Measurements from ENCODE around the gene GUCA2B. TPM values are rescaled to one million over a fixed set of nuclear protein-coding genes. Genes with fewer than 3 reads are reported as not detected.

GUCA2B gene
- total RNA-seq, 1 donor from 2014 or later = not detected

GRCh38 chr1:42163536-42164503 is 10.6 kb downstream of the GUCA2B start:
- intact Hi-C loops (cut with micrococcal nuclease) = no loop called here
- Mint-ChIP-seq H3K4me1 (ENCODE audit: low read depth) (no peaks in the 10 kb centered on the region), H3K9me3 (peaks cover 30% of the 10 kb centered on the region), H3K36me3 (ENCODE audit: low read depth) (peaks cover 6% of the 10 kb centered on the region), H3K27ac (no peak overlapping the region), H3K27me3 (ENCODE audit: insufficient read depth) (peaks cover 9% of the 10 kb centered on the region), H3K4me3 (no peak overlapping the region)
- DNase-seq (ENCODE audit: low spot score) = no peak

GRCh38 chr1:42164551-42165420 is 11.6 kb downstream of the GUCA2B start, which contains the start of gene GUCA2A:
Gene GUCA2A, minus strand, starts transcription at chr1:42164745. Its CDS starts 33 bp downstream, at chr1:42164712.
- Mint-ChIP-seq H3K27ac (no peak within 1 kb of the TSS), H3K4me1 (ENCODE audit: low read depth) (no peaks in the 10 kb centered on the region), H3K27me3 (ENCODE audit: insufficient read depth) (peaks cover 2% of the 10 kb centered on the region), H3K4me3 (no peak within 1 kb of the TSS), H3K36me3 (ENCODE audit: low read depth) (peaks cover 6% of the 10 kb centered on the region), H3K9me3 (peaks cover 25% of the 10 kb centered on the region)
- DNase-seq (ENCODE audit: low spot score) = no peak
- intact Hi-C loops (cut with micrococcal nuclease) = no loop called here

DNA sequence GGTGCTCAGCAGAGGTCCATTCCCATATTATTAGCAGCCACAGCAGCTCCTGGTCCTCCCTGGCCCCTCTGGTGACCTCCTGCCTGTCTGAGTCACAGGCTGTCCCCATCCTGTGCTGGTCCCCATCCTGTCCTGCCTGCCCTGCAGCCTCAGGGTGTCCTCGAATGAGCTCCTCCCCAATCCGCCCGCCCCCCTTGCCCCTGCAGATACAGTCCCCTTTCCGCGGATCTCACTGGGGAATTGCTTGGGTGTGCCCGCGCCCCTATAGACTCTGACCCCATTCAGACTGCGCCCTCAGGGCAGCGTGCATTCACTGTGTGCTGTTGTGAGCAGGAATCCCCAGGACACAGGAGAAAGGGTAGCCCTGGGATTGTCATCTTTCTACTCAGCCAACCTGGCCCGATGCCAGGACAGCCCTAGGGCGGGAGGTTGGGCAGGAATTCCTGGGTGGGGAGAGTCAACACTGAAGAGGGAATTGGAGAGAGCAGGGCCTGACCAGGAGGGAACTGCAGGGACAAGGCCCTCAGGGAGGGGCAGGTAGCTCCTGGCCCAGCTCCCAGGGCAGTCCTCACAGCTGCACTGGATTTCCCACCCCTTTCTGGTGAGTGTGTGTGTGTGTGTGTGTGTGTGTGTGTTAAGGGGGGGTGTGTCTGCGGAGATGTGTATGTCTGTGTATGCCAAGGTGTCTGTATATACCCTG is 12.5 kb downstream of the GUCA2B start:
- no peak for DNase-seq (ENCODE audit: low spot score)
- Mint-ChIP-seq H3K4me3 (no peak overlapping the region), H3K9me3 (peaks cover 16% of the 10 kb centered on the region), H3K36me3 (ENCODE audit: low read depth) (peaks cover 5% of the 10 kb centered on the region), H3K27ac (no peak overlapping the region), H3K27me3 (ENCODE audit: insufficient read depth) (peaks cover 2% of the 10 kb centered on the region), H3K4me1 (ENCODE audit: low read depth) (no peaks in the 10 kb centered on the region)
- intact Hi-C loops (cut with micrococcal nuclease) = no loop called here

DNA sequence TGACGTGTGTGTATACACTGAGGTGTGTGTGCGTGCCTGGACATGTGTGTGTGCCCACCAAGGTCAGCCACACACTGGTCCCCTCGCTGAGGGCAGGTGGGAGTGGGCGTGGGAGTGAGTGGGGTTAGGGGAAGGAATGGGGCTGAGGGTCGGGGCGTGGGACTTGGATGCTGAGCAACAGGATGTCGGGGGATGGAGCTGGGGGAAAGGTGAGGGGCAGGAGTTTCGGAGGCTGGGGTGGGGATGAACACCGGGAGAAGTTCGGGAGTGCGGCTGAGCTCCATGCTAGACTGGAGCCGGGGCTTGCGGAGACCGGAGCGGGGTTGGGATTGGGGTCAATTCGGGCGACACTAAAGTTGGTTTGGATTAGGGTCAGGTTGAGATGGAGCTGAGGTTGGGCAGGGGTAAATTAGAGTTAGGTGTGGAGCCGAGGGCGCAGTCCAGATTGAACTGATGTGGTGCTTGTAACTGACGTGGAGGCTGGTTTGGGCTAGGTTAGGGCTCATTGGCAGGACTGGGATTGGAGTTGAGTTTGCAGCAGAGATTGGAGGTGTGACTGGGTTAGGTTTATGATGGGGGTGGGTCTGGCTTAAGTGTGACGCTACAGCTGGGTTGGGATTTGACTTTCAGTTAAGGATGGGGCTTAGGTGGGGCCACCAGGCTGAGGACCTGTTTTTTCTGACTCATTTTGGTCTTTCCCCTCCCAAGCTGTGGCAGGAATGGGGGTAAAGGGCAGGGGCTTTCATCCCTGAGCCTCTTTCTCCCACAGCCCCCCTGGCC is 14.6 kb downstream of the GUCA2B start:
- H3K4me1 Mint-ChIP-seq (ENCODE audit: low read depth) = no peaks in the 10 kb centered on the region
- intact Hi-C loops (cut with micrococcal nuclease) = no loop called here
- no peaks in the 10 kb centered on the region for H3K36me3 Mint-ChIP-seq (ENCODE audit: low read depth)
- no peak for DNase-seq (ENCODE audit: low spot score)
- H3K9me3 Mint-ChIP-seq = no peaks in the 10 kb centered on the region
- no peak overlapping the region for H3K4me3 Mint-ChIP-seq
- H3K27ac Mint-ChIP-seq = no peak overlapping the region
- H3K27me3 Mint-ChIP-seq (ENCODE audit: insufficient read depth) = no peaks in the 10 kb centered on the region

GRCh38 chr1:42168391-42168670 is 15.1 kb downstream of the GUCA2B start:
- intact Hi-C loops (cut with micrococcal nuclease) = no loop called here
- Mint-ChIP-seq H3K27ac (no peak overlapping the region), H3K9me3 (no peaks in the 10 kb centered on the region), H3K4me1 (ENCODE audit: low read depth) (no peaks in the 10 kb centered on the region), H3K36me3 (ENCODE audit: low read depth) (no peaks in the 10 kb centered on the region), H3K27me3 (ENCODE audit: insufficient read depth) (no peaks in the 10 kb centered on the region), H3K4me3 (no peak overlapping the region)
- no peak for DNase-seq (ENCODE audit: low spot score)

DNA sequence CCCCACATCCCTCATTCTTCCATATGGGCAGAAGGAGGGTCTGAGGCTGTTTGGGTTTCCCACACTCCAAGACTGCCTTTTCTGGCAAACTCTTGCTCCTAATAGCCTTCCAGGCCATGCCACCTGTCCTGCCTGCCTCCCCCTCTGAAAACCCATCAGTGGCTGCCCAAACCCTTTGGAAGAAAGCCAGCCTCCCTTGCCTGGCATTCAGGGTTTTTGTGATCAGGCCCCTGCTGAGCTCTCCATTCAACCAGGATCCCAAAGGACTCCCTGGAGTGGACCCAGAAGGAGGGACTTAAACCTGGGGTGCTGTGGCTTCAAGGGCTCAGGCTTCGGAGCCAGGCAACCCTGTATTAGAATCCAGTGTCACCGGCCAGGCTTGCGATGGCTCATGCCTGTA is 15.6 kb downstream of the GUCA2B start:
- intact Hi-C loops (cut with micrococcal nuclease) = no loop called here
- no peaks in the 10 kb centered on the region for H3K9me3 Mint-ChIP-seq
- no peaks in the 10 kb centered on the region for H3K27me3 Mint-ChIP-seq (ENCODE audit: insufficient read depth)
- no peak overlapping the region for H3K4me3 Mint-ChIP-seq
- no peaks in the 10 kb centered on the region for H3K4me1 Mint-ChIP-seq (ENCODE audit: low read depth)
- H3K36me3 Mint-ChIP-seq (ENCODE audit: low read depth) = no peaks in the 10 kb centered on the region
- DNase-seq (ENCODE audit: low spot score) = no peak
- peak overlapping the region; percentile 31 for H3K27ac Mint-ChIP-seq

DNA sequence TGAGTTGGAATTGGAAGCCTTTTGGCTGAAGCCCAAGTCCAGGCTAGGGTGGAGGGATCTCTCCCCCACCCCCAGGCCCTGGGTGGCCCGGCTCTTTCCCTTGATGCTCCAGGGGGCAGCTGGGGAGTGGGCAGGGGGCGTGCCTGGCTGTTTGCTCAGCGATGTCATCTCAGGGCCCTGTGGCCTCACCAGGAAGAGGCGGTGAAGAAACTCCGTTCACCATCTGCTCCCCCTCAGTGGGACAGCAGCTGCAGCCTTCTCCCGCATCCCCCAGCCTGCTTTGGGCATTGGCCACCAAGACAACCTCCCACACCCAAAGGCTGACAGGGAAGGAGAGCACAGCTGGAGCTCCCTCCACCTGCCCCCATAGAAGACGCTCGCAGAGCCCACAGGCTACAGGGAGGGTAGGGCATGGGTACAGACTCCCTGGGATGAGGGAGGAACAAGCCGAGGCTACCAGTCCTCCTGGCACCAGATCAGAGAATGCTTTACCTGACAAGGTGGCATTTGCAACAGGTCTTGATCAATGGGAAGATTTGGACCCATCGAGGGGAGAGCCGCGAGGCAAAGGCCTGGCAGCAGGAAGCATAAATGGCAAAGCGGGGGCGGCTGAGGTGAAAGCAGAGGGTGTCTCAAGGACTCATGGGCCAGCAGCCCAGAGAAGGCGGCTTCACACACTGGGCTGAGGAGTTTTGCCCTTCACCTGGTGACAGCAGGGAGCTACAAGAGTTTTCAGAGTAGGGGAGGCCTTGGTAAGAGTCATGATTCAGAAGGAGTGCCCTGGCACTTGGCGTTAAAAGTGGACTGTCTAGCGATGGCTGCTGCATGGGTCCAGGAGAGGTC is 17.8 kb downstream of the GUCA2B start:
- DNase-seq (ENCODE audit: low spot score) = no peak
- H3K27ac Mint-ChIP-seq = no peak overlapping the region
- no peaks in the 10 kb centered on the region for H3K36me3 Mint-ChIP-seq (ENCODE audit: low read depth)
- no peak overlapping the region for H3K4me3 Mint-ChIP-seq
- H3K9me3 Mint-ChIP-seq = no peaks in the 10 kb centered on the region
- intact Hi-C loops (cut with micrococcal nuclease) = loop anchor here (10.0 kb wide), 1 partner anchor 284 kb away; the partner anchor contains the start of genes PPCS and ZMYND12
- H3K27me3 Mint-ChIP-seq (ENCODE audit: insufficient read depth) = no peaks in the 10 kb centered on the region
- H3K4me1 Mint-ChIP-seq (ENCODE audit: low read depth) = no peaks in the 10 kb centered on the region

DNA sequence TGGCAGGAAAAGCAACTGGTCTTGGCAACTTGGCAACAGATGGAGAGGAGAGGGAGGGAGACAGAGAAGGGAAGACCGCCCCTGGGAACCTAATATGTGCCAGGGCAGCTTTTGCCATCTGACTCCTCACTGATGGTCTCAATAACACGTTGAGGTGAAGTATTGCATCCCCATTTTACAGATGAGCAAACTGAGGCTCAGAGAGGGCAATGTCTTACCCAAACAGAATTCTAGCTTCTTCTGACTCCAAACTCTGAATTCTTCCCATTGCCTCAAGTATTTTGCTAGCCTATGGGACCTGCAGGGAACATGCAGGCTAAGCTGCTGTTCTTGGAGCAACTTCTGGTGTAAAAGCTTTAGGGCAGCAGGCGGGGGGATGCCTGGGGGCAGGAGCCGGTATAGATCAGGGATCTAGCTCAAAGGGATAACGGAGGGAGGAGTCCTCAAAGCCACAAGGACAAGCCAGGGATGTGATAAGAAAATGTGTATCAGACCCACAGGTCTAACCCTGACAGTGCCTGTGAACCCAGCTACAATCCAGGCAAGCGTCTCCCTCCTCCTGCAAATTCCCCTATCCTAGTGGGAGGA is 18.6 kb downstream of the GUCA2B start:
- intact Hi-C loops (cut with micrococcal nuclease) = loop anchor here (2.0 to 10.0 kb wide), 2 partner anchors 163 to 283 kb away; partner anchors contain the start of genes FOXJ3, PPCS and ZMYND12
- Mint-ChIP-seq H3K36me3 (ENCODE audit: low read depth) (peaks cover under 1% of the 10 kb centered on the region), H3K27me3 (ENCODE audit: insufficient read depth) (no peaks in the 10 kb centered on the region), H3K27ac (no peak overlapping the region), H3K4me1 (ENCODE audit: low read depth) (no peaks in the 10 kb centered on the region), H3K9me3 (no peaks in the 10 kb centered on the region), H3K4me3 (no peak overlapping the region)
- no peak for DNase-seq (ENCODE audit: low spot score)

- no peak overlapping the region for H3K27ac Mint-ChIP-seq
- H3K9me3 Mint-ChIP-seq = no peaks in the 10 kb centered on the region
- no peak overlapping the region for H3K4me3 Mint-ChIP-seq
- no peaks in the 10 kb centered on the region for H3K27me3 Mint-ChIP-seq (ENCODE audit: insufficient read depth)
- H3K36me3 Mint-ChIP-seq (ENCODE audit: low read depth) = peaks cover 3% of the 10 kb centered on the region
- intact Hi-C loops (cut with micrococcal nuclease) = loop anchor here (1.0 to 10.0 kb wide), 5 partner anchors 25 to 656 kb away; partner anchors contain the start of genes FOXJ3, PPCS and ZMYND12
- no peaks in the 10 kb centered on the region for H3K4me1 Mint-ChIP-seq (ENCODE audit: low read depth)
- no peak for DNase-seq (ENCODE audit: low spot score)
These were observed 19.3 kb downstream of the GUCA2B start for GRCh38 chr1:42172381-42173133.

DNA sequence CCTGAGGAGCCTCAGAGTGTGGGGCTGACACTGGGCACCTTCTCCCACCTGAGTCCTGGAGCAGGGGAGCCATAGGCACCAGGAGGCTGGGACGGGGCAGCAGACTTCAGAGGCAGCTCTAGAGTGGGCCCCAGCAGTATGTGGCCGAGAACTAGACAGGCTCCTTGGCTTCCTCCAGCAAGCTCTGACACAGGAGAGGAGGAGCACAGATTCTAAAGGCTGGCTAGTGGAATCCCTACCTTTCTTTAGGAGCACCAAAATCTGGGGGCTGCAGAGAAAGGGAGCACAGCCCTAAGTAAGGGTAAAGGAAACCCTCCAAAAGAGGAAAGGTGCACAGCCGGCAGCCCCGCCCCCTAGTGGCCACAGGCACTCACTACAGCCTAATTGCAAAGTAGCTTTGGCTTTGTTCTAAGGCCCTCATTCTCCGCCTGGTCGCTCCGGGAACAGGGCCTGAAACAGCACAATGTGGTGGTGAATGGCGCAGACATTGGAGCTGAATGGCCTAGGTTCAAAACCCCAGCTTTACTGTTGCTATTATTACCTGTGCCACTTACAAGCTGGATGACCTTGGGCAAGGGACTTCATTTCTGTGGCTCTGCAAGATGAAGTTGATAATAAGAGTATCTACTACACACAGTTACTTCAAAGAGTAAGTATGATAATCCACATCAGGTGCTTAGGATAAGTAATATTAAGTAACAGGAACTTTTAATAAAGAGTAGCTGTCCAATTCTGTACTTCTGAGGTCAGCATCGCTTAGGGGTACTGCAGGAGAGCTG is 20.1 kb downstream of the GUCA2B start:
- peak; percentile 35 for DNase-seq (ENCODE audit: low spot score)
- Mint-ChIP-seq H3K27me3 (ENCODE audit: insufficient read depth) (no peaks in the 10 kb centered on the region), H3K36me3 (ENCODE audit: low read depth) (peaks cover 5% of the 10 kb centered on the region), H3K9me3 (no peaks in the 10 kb centered on the region), H3K4me1 (ENCODE audit: low read depth) (no peaks in the 10 kb centered on the region), H3K27ac (no peak overlapping the region), H3K4me3 (no peak overlapping the region)
- intact Hi-C loops (cut with micrococcal nuclease) = loop anchor here (1.0 to 10.0 kb wide), 5 partner anchors 26 to 657 kb away; partner anchors contain the start of genes FOXJ3, PPCS and ZMYND12

All from activated T-helper 1 cell treated with anti-CD3 and anti-CD28 coated beads, Interleukin-12 subunit alpha, Interleukin-12 subunit beta, Interleukin-2, Interleukin-4 antibody, amounts not matched to agents 30 ng/mL and 10 ng/mL and 1 ng/mL, durations not matched to agents 14 hours and 24 hours and 36 hours (primary cell).